GM12801 (cell line): ENCODE results near the gene ZKSCAN4.

Experiments
- TF ChIP-seq, protein P1 (sequence below): IDR thresholded peaks from one replicate; pipeline ENCODE4 v1.5.1; 2011; ENCODE audit warnings: control low read depth; ENCODE audit not compliant: insufficient read length; ENCODE audit errors: extremely low read depth

Gene ZKSCAN4

GRCh38 chr6:28277746-28278145 lies 25.7 kb upstream of the ZKSCAN4 start:
- TF ChIP-seq, protein P1, sequence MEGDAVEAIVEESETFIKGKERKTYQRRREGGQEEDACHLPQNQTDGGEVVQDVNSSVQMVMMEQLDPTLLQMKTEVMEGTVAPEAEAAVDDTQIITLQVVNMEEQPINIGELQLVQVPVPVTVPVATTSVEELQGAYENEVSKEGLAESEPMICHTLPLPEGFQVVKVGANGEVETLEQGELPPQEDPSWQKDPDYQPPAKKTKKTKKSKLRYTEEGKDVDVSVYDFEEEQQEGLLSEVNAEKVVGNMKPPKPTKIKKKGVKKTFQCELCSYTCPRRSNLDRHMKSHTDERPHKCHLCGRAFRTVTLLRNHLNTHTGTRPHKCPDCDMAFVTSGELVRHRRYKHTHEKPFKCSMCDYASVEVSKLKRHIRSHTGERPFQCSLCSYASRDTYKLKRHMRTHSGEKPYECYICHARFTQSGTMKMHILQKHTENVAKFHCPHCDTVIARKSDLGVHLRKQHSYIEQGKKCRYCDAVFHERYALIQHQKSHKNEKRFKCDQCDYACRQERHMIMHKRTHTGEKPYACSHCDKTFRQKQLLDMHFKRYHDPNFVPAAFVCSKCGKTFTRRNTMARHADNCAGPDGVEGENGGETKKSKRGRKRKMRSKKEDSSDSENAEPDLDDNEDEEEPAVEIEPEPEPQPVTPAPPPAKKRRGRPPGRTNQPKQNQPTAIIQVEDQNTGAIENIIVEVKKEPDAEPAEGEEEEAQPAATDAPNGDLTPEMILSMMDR, result no peak

- TF ChIP-seq, protein P1, result no peak
These were observed 22.8 kb upstream of the ZKSCAN4 start for GRCh38 chr6:28274888-28275287.

DNA sequence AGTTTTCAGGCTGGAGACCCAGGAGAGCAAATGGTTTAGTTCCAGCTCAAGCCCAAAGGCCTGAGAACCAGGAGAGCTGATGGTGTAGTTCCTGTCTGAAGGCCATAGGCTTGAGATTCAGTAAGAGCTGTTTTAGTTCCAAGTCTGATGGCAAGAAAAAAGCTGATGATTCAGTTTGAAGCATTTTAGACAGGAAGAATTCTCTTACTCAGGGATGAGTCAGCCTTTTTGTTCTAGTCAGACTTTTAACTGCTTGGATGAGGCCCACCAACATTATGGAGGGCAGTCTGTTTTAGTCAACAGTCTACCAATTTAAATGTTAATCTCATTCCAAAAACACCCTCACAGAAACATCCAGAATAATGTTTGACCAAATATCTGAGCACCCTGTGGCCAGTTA lies 17.4 kb upstream of the ZKSCAN4 start:
- TF ChIP-seq, protein P1, result no peak

DNA sequence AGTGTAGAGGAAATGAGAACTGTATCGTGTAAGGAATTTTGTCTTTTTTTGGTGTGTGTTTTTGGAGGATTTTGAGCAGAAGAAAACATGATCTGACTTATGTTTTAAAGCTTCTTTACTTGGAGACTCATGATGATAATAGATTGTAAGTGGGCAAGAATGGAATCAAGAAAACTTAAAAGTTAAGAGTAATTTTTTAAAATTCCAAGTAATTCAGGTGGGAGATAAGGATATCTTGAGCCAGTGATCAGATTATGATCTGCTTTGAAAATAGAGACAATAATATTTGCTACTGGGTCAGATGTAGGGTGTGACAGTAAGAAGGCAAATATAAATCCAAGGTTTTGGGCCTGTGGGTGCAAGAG lies 15.6 kb upstream of the ZKSCAN4 start:
- TF ChIP-seq, protein P1, result no peak

GRCh38 chr6:28266962-28267694 lies 15.1 kb upstream of the ZKSCAN4 start, which contains the start of gene ZSCAN26:
ZSCAN26 (plus strand) TSS chr6:28267143; CDS start chr6:28271920, 4,777 bp downstream.
- TF ChIP-seq, protein P1, result no peak

DNA sequence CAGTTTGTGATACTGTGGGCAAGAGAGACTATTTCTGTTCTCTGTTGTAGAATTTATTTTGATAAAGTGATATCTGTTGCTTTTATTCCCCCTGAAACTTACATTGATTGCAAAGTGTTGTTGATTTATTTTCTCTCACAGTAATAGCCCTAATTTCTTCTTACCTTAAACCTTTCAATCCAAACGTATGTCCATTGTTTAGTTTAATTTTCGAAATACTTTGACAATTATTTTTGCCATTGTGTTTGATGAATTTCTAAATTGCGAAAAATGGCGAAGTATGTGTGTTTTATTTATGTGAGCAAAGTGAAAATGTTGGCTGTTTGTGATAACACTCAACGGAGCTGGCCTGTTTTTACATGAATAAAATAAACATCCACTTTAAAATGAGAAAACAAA lies 14.5 kb upstream of the ZKSCAN4 start:
- TF ChIP-seq, protein P1, result no peak

DNA sequence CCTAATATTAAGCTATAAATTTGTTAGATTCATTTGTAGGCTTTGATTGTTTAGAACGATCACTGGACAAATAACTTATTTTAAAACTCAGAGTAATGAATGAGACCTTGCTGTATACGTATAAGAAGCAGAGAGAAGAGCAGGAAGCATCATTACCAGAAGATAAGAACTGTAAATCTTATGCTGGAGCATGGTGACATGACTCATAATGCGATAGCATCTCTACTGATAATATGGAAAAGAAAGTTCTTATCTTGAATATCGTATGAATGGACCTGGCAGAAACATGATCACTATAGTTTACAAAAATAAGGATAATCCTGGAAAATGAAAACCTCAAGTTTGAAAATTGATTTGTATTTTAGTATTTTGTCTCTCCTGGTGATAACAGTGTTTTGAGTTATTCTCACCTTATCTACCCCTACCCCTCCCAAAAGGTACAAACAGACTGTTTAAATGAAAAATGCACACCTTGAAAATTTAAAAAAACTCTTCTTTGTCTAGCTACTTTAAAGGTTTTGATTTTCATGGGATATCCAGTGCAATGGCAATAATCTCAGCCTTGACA lies 12.8 kb upstream of the ZKSCAN4 start:
- TF ChIP-seq, protein P1, result no peak
